ENCODE data around the gene UNC5B.
A peak's percentile ranks its signal among the peaks of the same experiment; 100 is the strongest.

Gene UNC5B

DNA sequence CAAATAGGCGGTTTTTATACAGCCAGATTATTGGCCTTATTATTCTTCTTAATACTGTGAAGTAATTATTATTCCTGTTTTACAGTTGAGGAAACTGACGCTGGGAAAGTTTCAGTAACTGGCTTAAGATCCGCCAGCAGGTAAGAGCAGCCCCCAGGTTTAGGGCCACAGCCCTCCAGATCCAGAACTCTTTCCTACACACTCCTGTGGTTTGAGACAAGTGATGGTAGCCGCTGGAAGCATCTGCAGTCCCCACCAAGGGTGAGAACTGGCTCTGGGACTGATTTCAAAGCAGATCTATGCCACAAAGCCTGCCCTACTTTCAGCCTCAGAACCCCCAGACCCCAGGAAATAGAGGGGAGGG, 3.0 kb upstream of the UNC5B start:
- Mint-ChIP-seq H3K4me3 (no peak overlapping the region), H3K4me1 (peaks cover 53% of the 10 kb centered on the region), H3K27me3 (ENCODE audit: low read depth, poor library complexity) (peaks cover 42% of the 10 kb centered on the region)

DNA sequence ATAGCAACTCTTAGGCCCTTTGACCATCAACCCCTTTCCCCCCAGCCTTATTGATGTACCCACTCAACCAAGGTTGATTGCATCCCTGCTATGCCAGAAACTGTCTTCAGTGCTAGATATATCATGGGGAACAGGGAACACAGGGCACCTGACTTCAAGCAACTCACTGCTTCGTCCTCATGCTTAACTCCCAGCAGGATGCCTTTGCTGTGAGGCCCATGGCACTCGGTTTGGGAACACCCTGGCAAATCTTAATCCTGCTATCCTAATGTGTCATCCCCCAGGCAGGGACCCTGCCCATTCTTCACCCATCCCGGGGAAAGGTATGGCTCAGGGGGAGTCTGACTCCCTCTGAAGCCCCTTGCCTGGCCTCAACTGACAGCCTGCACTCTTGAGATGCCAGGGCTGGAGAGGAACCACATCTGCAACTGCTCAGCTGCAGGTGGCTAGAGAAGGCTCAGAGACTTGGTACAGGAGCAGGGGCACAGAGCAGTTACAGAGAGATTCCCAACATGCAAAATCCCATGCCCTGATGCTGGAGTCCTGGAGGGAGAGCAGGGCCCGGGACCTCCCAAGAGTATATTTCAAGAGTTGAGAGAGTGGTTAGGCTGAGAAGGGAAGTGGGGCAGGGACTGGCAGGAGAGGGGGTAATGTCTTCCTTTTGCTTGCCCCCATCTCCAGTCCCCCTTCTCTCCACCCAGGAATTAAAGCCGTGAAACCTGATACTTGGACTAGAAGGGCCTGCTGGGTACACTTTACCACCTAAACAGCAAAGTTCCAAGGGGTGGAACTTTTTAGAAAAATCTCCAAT, 2.4 kb upstream of the UNC5B start:
- Mint-ChIP-seq H3K27me3 (ENCODE audit: low read depth, poor library complexity) (peaks cover 42% of the 10 kb centered on the region), H3K9me3 (no peaks in the 10 kb centered on the region), H3K4me3 (peak overlapping the region; percentile 52), H3K4me1 (peaks cover 54% of the 10 kb centered on the region), H3K36me3 (ENCODE audit: low read depth) (no peaks in the 10 kb centered on the region), H3K27ac (no peak overlapping the region)
- no peak for DNase-seq
- TF ChIP-seq, protein P1, sequence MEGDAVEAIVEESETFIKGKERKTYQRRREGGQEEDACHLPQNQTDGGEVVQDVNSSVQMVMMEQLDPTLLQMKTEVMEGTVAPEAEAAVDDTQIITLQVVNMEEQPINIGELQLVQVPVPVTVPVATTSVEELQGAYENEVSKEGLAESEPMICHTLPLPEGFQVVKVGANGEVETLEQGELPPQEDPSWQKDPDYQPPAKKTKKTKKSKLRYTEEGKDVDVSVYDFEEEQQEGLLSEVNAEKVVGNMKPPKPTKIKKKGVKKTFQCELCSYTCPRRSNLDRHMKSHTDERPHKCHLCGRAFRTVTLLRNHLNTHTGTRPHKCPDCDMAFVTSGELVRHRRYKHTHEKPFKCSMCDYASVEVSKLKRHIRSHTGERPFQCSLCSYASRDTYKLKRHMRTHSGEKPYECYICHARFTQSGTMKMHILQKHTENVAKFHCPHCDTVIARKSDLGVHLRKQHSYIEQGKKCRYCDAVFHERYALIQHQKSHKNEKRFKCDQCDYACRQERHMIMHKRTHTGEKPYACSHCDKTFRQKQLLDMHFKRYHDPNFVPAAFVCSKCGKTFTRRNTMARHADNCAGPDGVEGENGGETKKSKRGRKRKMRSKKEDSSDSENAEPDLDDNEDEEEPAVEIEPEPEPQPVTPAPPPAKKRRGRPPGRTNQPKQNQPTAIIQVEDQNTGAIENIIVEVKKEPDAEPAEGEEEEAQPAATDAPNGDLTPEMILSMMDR (IDR thresholded peaks at IDR 0.05), result no peak

More for the DNA sequence above, 3.0 kb upstream of the UNC5B start:
- DNase-seq, result no peak
- Mint-ChIP-seq H3K27ac (no peak overlapping the region), H3K36me3 (ENCODE audit: low read depth) (no peaks in the 10 kb centered on the region), H3K9me3 (no peaks in the 10 kb centered on the region)
- TF ChIP-seq, protein P1 (IDR thresholded peaks at IDR 0.05), result peak; percentile 3

DNA sequence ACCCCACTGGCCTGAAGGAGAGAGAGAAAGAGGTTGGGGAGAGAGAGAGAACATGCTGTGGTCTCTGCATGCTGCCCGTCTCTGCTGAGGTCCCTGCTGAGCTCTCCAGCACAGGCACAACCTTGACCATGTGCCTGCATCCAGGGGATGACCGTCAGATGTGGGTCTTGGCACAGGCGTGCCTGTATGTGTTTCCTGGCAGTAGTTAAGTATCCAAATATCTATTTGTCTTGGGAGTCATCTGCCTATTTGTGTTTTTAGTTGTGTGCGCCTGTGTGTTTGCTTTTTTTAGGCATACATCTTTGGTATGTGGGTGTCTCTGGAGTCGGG, 1.9 kb upstream of the UNC5B start:
- peaks cover 42% of the 10 kb centered on the region for H3K27me3 Mint-ChIP-seq (ENCODE audit: low read depth, poor library complexity)
- DNase-seq, result no peak
- H3K4me1 Mint-ChIP-seq, result peaks cover 56% of the 10 kb centered on the region
- H3K4me3 Mint-ChIP-seq, result peak overlapping the region; percentile 16
- TF ChIP-seq, protein P1 (IDR thresholded peaks at IDR 0.05), result no peak
- H3K36me3 Mint-ChIP-seq (ENCODE audit: low read depth), result no peaks in the 10 kb centered on the region
- no peak overlapping the region for H3K27ac Mint-ChIP-seq
- H3K9me3 Mint-ChIP-seq, result no peaks in the 10 kb centered on the region

DNA sequence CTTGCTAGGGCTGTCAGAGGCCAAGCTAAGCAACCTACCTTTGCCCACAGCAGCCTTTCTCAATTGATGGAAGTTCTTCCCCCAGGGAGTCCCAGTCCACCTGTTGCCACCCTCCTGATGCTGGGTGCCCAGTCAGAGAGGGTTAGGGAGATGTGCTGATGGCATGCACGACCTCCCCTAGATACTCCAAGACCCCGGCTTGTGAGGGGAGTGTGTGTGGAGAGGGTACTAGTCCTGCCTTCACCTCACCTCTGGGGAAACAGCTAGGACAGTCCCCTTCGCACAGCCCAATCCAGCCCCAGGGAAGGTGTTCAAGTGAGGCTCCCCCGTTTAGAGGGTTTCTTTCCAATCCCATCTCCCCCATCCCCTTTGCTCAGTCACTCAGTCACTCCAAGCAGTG, 1.3 kb upstream of the UNC5B start:
- peaks cover 61% of the 10 kb centered on the region for H3K4me1 Mint-ChIP-seq
- TF ChIP-seq, protein P1 (IDR thresholded peaks at IDR 0.05), result no peak
- no peak for DNase-seq
- H3K27me3 Mint-ChIP-seq (ENCODE audit: low read depth, poor library complexity), result peaks cover 42% of the 10 kb centered on the region
- no peak overlapping the region for H3K4me3 Mint-ChIP-seq
- H3K27ac Mint-ChIP-seq, result no peak overlapping the region
- H3K9me3 Mint-ChIP-seq, result no peaks in the 10 kb centered on the region
- no peaks in the 10 kb centered on the region for H3K36me3 Mint-ChIP-seq (ENCODE audit: low read depth)

DNA sequence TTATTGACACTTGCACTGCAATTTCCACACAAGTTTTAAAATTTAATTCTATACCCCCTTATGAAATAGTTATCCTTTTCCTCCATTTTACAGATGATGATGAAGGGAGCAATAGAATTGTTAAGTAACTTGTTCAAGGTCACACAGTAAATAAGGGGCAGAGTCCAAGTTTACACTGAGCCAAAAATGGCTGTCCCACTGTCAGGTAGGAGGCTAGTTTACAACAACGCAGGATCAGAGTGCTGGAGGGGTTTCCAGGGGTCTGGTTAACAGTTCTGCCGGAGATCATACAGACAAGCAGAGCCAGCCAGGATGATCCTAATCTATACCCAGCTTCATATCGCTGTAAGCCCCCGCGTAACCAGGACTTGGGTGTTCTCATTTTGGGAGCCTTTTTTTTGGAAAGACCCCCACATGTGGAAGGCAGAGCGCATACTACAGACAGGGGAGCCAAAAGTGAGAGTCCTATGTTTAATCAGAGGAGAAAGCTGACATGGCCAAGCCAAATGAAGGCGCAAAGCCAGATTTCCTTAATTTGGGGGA, 524 bp upstream of the UNC5B start:
- no peak for DNase-seq
- Mint-ChIP-seq H3K27ac (no peak overlapping the region), H3K4me3 (peak overlapping the region; percentile 80), H3K4me1 (peaks cover 68% of the 10 kb centered on the region), H3K9me3 (no peaks in the 10 kb centered on the region), H3K36me3 (ENCODE audit: low read depth) (no peaks in the 10 kb centered on the region), H3K27me3 (ENCODE audit: low read depth, poor library complexity) (peaks cover 39% of the 10 kb centered on the region)
- TF ChIP-seq, protein P1 (IDR thresholded peaks at IDR 0.05), result no peak

DNA sequence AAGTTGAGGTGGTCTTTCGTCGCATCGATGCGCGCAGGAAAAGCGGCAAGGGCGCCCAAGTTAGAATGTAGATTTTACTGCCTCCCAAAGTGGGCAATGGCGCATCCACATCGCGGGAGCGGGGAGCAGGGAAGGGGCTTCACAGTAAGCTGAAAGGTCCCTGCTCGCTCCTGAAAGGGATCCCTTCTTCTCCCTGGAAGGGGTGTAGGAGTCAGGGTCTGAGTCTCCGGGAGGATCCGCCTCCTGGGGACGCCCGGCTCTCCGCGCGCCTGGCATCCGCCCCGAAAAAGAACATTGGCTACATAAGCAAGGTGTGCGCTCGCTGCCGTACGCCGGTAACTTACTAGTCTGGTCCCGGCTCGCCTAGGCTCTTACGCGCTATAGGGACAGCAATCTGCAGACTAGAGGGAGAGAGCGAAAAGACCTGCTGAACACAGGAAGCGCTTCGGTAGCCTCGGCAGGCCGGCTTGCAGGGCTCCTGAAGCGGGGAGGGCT, 804 bp downstream of the UNC5B start:
- Mint-ChIP-seq H3K4me1 (peaks cover 75% of the 10 kb centered on the region), H3K27me3 (ENCODE audit: low read depth, poor library complexity) (peaks cover 37% of the 10 kb centered on the region), H3K9me3 (no peaks in the 10 kb centered on the region), H3K27ac (no peak overlapping the region), H3K4me3 (peak overlapping the region; percentile 86), H3K36me3 (ENCODE audit: low read depth) (no peaks in the 10 kb centered on the region)
- TF ChIP-seq, protein P1 (IDR thresholded peaks at IDR 0.05), result no peak
- peak; percentile 44 for DNase-seq

Data from nephron progenitor cell (in vitro differentiated cells).